ENCODE results near the gene MED15. TPM values are rescaled to one million over a fixed set of nuclear protein-coding genes. Genes with fewer than 3 reads are reported as not detected.
A peak's percentile ranks its signal among the peaks of the same experiment; 100 is the strongest.

MED15 gene
- total RNA-seq, 4 donors from 2014 or later = 30.6 to 62.3 (median 54.3) TPM

DNA sequence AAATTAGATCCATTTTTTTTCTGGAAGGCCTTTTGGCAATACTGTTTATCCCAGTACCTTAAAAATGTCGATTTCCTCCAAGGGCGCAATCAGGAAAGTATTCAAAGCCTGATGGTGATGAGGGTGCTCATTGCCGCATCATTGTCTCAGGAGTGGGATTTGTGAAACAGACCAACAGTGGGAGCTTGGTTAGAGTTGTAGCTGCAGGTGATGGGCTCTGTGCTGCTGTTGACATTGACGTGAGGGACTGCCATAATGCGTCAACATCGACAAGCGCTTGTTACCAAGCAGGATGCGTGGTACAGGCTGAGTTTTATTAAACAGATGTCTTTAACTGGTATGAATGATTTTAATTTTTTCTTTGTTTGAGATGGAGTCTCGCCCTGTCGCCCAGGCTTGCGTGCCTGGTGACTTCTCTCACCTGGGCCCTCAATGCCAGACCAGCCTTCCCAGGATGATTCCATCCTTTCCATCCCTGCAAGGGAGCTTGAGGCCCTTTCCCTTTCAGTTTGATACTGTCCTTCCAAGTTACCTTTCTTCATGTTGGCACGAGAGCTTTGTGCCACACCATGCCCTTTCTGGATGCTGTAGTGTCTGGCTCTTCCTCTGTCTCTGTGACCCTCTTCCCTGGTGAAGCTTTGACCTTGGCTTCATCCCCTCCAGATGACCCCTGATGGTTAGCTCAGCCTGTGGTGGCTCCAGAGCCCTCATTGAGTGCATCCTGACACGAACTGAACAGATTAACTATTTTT is 10.6 kb downstream of the MED15 start:
- ATAC-seq = no peak
- H3K4me1 ChIP-seq = peaks cover 0 to 88% (median 17%) of the 10 kb centered on the region in 3 donors
- no peaks in the 10 kb centered on the region for H3K9me3 ChIP-seq
- no peak overlapping the region for H3K4me3 ChIP-seq
- no peaks in the 10 kb centered on the region for H3K27me3 ChIP-seq
- peaks cover 0 to 51% of the 10 kb centered on the region in 2 donors for H3K36me3 ChIP-seq
- TF ChIP-seq EP300 (IDR thresholded peaks at IDR 0.05) (no peak), POLR2AphosphoS5 (IDR thresholded peaks at IDR 0.05) (no peak), POLR2A (IDR thresholded peaks at IDR 0.05) (no peak)
- TF ChIP-seq, protein P1, sequence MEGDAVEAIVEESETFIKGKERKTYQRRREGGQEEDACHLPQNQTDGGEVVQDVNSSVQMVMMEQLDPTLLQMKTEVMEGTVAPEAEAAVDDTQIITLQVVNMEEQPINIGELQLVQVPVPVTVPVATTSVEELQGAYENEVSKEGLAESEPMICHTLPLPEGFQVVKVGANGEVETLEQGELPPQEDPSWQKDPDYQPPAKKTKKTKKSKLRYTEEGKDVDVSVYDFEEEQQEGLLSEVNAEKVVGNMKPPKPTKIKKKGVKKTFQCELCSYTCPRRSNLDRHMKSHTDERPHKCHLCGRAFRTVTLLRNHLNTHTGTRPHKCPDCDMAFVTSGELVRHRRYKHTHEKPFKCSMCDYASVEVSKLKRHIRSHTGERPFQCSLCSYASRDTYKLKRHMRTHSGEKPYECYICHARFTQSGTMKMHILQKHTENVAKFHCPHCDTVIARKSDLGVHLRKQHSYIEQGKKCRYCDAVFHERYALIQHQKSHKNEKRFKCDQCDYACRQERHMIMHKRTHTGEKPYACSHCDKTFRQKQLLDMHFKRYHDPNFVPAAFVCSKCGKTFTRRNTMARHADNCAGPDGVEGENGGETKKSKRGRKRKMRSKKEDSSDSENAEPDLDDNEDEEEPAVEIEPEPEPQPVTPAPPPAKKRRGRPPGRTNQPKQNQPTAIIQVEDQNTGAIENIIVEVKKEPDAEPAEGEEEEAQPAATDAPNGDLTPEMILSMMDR (IDR thresholded peaks at IDR 0.05) = no peak
- 85 to 100% methylated on average over 2 to 11 of the region's 13 CpGs for WGBS, 2 donors (ENCODE audit: low coverage in 1 of 2)
- H3K27ac ChIP-seq = no peak overlapping the region

DNA sequence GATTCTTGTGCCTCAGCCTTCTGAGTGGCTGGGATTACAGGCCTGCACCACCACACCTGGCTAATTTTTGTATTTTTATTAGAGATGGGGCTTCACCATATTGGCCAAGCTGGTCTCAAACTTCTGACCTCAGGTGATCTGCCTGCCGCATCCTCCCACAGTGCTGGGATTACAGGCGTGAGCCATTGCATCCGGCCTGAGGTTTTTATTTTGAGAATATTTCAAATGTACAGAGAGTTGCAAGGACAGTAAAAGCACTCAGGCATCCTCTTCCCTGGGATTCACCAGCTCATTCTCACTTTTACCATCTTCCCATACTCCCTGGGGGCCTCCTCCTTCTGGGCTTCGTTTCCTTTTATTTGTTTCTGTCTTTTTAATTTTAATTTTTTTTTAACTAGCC is 12.1 kb downstream of the MED15 start:
- Histone ChIP-seq H3K27me3 (no peaks in the 10 kb centered on the region), H3K36me3 (peaks cover 0 to 39% of the 10 kb centered on the region in 2 donors), H3K4me3 (no peak overlapping the region), H3K4me1 (peaks cover 0 to 88% (median 27%) of the 10 kb centered on the region in 3 donors), H3K27ac (peak overlapping the region in 1 of 4 donors; percentile 11), H3K9me3 (no peaks in the 10 kb centered on the region)
- no peak for TF ChIP-seq EP300 (IDR thresholded peaks at IDR 0.05)
- no peak for TF ChIP-seq POLR2AphosphoS5 (IDR thresholded peaks at IDR 0.05)
- TF ChIP-seq, protein P1 (IDR thresholded peaks at IDR 0.05) = no peak
- no peak for TF ChIP-seq POLR2A (IDR thresholded peaks at IDR 0.05)
- no peak for ATAC-seq
- WGBS, 2 donors (ENCODE audit: low coverage in 1 of 2) = 55 to 60% methylated on average over 4 of the region's 4 CpGs

DNA sequence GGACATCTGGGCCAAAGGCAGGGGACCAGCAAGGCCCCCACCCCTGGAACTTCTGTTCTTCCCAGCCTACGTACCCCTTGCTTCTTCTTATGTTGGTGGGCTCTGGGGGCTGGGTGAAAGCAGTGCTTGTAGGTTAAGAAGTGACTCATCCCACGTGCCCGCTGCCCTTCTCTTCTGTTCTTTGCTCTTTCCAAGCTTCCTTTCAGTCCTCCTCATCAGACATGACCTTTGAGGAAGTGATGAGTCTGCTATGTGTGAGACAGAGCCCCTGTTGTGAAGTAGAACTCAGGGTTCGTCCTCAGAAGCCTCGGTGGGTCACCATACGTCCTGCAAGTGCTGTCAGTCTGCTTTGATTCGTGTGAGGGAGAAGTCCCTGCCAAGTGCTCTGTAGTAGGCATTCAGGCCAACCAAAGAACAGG is 12.7 kb downstream of the MED15 start:
- peaks cover 0 to 34% of the 10 kb centered on the region in 2 donors for H3K36me3 ChIP-seq
- H3K27me3 ChIP-seq = no peaks in the 10 kb centered on the region
- no peaks in the 10 kb centered on the region for H3K9me3 ChIP-seq
- H3K4me1 ChIP-seq = peaks cover 0 to 88% (median 23%) of the 10 kb centered on the region in 3 donors
- no peak overlapping the region for H3K4me3 ChIP-seq
- peak overlapping the region in 1 of 4 donors; percentile 11 for H3K27ac ChIP-seq
- no peak for TF ChIP-seq EP300 (IDR thresholded peaks at IDR 0.05)
- 33 to 53% methylated on average over 3 to 4 of the region's 7 CpGs for WGBS, 2 donors (ENCODE audit: low coverage in 1 of 2)
- no peak for ATAC-seq

DNA sequence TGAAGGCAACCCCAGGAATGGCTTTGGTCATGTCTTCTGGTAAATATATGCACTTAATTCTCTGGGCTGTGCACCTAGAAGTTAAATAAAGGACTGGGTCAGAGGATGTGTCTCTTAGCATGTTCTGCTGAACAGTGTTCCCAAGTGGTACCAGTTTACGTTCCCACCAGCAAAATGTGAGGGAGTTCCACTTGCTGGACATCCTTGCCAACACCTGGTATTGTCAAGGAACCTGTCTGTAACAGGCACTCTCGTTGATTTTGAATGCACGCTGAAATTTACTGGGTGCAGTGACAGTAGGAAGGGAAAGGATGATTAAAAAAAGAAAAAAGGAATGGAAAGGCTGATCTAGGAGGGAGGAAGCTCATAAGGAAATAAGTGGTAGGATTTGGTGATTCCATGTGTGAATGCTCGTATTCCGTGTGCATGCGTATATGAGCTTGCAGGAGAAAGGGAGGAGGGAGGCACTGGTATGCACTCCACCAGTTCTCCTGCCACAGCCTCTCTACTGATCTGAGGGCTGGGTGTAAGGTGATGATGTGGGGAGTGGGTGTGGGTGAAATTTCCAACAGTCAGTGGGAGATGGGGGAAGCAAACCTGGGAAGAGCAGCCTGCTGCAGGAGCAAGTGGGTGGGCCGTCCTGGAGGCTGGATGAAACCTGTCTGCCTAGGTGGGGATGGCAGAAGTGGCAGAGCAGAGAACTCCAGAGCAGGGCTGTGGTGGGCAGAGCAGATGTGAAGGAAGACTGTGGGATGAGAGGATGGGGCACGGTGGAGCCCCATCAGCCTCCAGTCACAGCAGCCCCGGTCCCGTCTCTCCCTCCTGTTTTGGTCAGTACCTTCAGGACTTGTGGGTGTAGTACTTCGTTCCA is 15.0 kb downstream of the MED15 start:
- Histone ChIP-seq H3K27ac (no peak overlapping the region), H3K9me3 (no peaks in the 10 kb centered on the region), H3K4me1 (peaks cover 0 to 85% (median 26%) of the 10 kb centered on the region in 3 donors), H3K27me3 (no peaks in the 10 kb centered on the region), H3K36me3 (peaks cover 0 to 36% of the 10 kb centered on the region in 2 donors), H3K4me3 (no peak overlapping the region)
- ATAC-seq = no peak
- WGBS, 2 donors (ENCODE audit: low coverage in 1 of 2) = 60 to 82% methylated on average over 3 to 7 of the region's 11 CpGs
- TF ChIP-seq, protein P1 (IDR thresholded peaks at IDR 0.05) = no peak
- TF ChIP-seq POLR2A (IDR thresholded peaks at IDR 0.05) (no peak), POLR2AphosphoS5 (IDR thresholded peaks at IDR 0.05) (no peak), EP300 (IDR thresholded peaks at IDR 0.05) (no peak)
